ENCODE measurements around the gene UGT1A3. TPM values are rescaled to one million over a fixed set of nuclear protein-coding genes. Genes with fewer than 3 reads are reported as not detected.

Gene UGT1A3
- total RNA-seq, 1 donor from 2014 or later = 0.19 TPM

GRCh38 chr2:233791151-233791882, 62.5 kb downstream of the UGT1A3 start:
- H3K4me3 Mint-ChIP-seq = no peak overlapping the region
- no peak overlapping the region for H3K27ac Mint-ChIP-seq
- H3K4me1 Mint-ChIP-seq (ENCODE audit: unreplicated experiment) = no peaks in the 10 kb centered on the region
- DNase-seq (ENCODE audit: extremely low spot score, unreplicated experiment) = no peak
- TF ChIP-seq CTCF (conservative IDR thresholded peaks at IDR 0.05) = no peak
- H3K27me3 Mint-ChIP-seq = peaks cover 8% of the 10 kb centered on the region
- no peaks in the 10 kb centered on the region for H3K36me3 Mint-ChIP-seq
- H3K9me3 Mint-ChIP-seq = no peaks in the 10 kb centered on the region

GRCh38 chr2:233791883-233792329, 63.1 kb downstream of the UGT1A3 start:
- Mint-ChIP-seq H3K27me3 (peaks cover 8% of the 10 kb centered on the region), H3K4me1 (ENCODE audit: unreplicated experiment) (no peaks in the 10 kb centered on the region), H3K4me3 (no peak overlapping the region), H3K9me3 (no peaks in the 10 kb centered on the region), H3K36me3 (no peaks in the 10 kb centered on the region), H3K27ac (no peak overlapping the region)
- TF ChIP-seq CTCF (conservative IDR thresholded peaks at IDR 0.05) = no peak
- no peak for DNase-seq (ENCODE audit: extremely low spot score, unreplicated experiment)

- Mint-ChIP-seq H3K27ac (no peak overlapping the region), H3K36me3 (no peaks in the 10 kb centered on the region), H3K4me1 (ENCODE audit: unreplicated experiment) (no peaks in the 10 kb centered on the region), H3K9me3 (no peaks in the 10 kb centered on the region), H3K27me3 (peaks cover 8% of the 10 kb centered on the region), H3K4me3 (no peak overlapping the region)
- TF ChIP-seq CTCF (conservative IDR thresholded peaks at IDR 0.05) = no peak
- no peak for DNase-seq (ENCODE audit: extremely low spot score, unreplicated experiment)
Measured at GRCh38 chr2:233792720-233793119, 63.9 kb downstream of the UGT1A3 start.

GRCh38 chr2:233793465-233794127, 64.8 kb downstream of the UGT1A3 start:
- no peak overlapping the region for H3K4me3 Mint-ChIP-seq
- peaks cover 8% of the 10 kb centered on the region for H3K27me3 Mint-ChIP-seq
- no peaks in the 10 kb centered on the region for H3K9me3 Mint-ChIP-seq
- no peak for TF ChIP-seq CTCF (conservative IDR thresholded peaks at IDR 0.05)
- no peaks in the 10 kb centered on the region for H3K36me3 Mint-ChIP-seq
- DNase-seq (ENCODE audit: extremely low spot score, unreplicated experiment) = no peak
- H3K27ac Mint-ChIP-seq = no peak overlapping the region
- H3K4me1 Mint-ChIP-seq (ENCODE audit: unreplicated experiment) = no peaks in the 10 kb centered on the region

GRCh38 chr2:233794128-233794658, 65.4 kb downstream of the UGT1A3 start:
- H3K27ac Mint-ChIP-seq = no peak overlapping the region
- DNase-seq (ENCODE audit: extremely low spot score, unreplicated experiment) = no peak
- H3K4me3 Mint-ChIP-seq = no peak overlapping the region

More at GRCh38 chr2:233794128-233794658, 65.4 kb downstream of the UGT1A3 start:
- H3K36me3 Mint-ChIP-seq = no peaks in the 10 kb centered on the region
- no peak for TF ChIP-seq CTCF (conservative IDR thresholded peaks at IDR 0.05)
- no peaks in the 10 kb centered on the region for H3K9me3 Mint-ChIP-seq
- peaks cover 8% of the 10 kb centered on the region for H3K27me3 Mint-ChIP-seq
- no peaks in the 10 kb centered on the region for H3K4me1 Mint-ChIP-seq (ENCODE audit: unreplicated experiment)

All from type B pancreatic cell (in vitro differentiated cells).